Measurements from ENCODE around the gene TJAP1. TPM values are rescaled to one million over a fixed set of nuclear protein-coding genes. Genes with fewer than 3 reads are reported as not detected.
"Not testable (repeated sequence)": the region's sequence is repeated elsewhere in the genome, so short reads cannot be mapped to it uniquely, and the experiment has no call there.

The TJAP1 gene
- total RNA-seq, 1 donor, result 13.4 TPM

DNA sequence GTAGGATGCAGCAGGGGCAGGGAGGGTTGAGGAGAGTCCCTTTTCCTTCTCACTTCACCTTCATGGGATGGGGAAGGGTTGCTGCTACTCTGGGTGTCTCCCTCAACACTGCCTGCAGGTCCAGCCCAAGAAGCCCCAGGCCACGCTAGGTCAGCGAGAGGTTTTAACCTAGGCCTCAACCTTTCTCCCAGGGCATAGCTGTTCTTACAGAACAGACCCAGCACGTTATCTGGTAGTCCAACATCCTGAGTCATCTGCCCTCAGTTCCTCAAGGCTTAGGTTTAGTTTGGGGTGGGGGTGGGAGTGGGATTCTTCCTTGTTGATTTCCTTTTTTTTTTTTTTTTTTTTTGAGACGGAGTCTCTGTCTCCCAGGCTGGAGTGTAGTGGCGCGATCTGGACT is 17.0 kb downstream of the TJAP1 start:
- TF ChIP-seq, protein P1, sequence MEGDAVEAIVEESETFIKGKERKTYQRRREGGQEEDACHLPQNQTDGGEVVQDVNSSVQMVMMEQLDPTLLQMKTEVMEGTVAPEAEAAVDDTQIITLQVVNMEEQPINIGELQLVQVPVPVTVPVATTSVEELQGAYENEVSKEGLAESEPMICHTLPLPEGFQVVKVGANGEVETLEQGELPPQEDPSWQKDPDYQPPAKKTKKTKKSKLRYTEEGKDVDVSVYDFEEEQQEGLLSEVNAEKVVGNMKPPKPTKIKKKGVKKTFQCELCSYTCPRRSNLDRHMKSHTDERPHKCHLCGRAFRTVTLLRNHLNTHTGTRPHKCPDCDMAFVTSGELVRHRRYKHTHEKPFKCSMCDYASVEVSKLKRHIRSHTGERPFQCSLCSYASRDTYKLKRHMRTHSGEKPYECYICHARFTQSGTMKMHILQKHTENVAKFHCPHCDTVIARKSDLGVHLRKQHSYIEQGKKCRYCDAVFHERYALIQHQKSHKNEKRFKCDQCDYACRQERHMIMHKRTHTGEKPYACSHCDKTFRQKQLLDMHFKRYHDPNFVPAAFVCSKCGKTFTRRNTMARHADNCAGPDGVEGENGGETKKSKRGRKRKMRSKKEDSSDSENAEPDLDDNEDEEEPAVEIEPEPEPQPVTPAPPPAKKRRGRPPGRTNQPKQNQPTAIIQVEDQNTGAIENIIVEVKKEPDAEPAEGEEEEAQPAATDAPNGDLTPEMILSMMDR (IDR thresholded peaks at IDR 0.05; ENCODE audit: insufficient read depth, low read depth, low read length), result no peak
- no peak overlapping the region for H3K4me3 ChIP-seq (ENCODE audit: low read depth, low read length)
- no peak for DNase-seq (ENCODE audit: low read depth)

DNA sequence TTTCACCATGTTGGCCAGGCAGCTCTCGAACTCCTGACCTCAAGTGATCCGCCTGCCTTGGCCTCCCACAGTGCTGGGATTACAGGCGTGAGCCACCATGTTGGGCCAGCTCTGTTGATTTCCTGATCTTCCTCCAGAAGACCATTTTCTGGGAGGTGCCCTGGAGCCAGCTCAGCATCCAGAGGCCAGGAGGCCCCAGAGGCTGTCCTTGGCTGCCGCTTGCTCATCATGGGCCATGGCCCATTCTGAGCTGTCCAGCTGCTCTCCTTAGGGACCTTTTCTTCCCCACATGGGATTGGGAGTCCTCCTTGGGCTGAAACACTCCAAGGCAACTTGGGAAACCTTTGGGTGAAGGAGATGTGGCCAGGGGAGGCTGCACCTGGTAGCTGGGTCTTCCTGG is 17.4 kb downstream of the TJAP1 start:
- no peak overlapping the region for H3K4me3 ChIP-seq (ENCODE audit: low read depth, low read length)
- TF ChIP-seq, protein P1 (IDR thresholded peaks at IDR 0.05; ENCODE audit: insufficient read depth, low read depth, low read length), result no peak
- DNase-seq (ENCODE audit: low read depth), result no peak

DNA sequence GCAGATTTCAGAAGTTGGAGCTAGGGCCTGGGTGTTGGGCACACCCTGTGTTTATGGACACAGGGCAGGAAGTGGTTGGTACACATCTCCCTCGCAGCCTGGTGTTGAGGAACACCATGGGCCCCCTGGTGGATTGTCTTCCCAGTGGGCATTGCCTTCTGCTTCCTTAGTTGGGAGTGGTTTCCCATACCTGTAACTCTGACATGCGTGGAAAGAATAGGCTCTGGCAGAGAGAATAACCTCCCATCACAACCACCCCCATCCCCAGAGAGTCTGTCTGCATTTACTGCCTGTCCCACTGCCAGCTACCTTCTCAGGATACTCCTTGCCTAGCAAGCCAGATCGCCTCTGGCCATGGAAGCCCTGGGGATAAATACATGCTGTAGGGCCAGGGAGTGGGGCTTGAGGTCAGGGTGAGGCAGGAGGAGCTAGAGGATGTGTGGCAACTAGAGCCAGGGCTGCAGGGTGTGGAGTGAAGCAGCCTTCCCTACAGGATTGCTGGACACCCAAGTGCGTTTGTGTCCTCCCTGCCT is 18.1 kb downstream of the TJAP1 start:
- no peak for DNase-seq (ENCODE audit: low read depth)
- TF ChIP-seq, protein P1 (IDR thresholded peaks at IDR 0.05; ENCODE audit: insufficient read depth, low read depth, low read length), result peak; percentile 31
- H3K4me3 ChIP-seq (ENCODE audit: low read depth, low read length), result no peak overlapping the region

DNA sequence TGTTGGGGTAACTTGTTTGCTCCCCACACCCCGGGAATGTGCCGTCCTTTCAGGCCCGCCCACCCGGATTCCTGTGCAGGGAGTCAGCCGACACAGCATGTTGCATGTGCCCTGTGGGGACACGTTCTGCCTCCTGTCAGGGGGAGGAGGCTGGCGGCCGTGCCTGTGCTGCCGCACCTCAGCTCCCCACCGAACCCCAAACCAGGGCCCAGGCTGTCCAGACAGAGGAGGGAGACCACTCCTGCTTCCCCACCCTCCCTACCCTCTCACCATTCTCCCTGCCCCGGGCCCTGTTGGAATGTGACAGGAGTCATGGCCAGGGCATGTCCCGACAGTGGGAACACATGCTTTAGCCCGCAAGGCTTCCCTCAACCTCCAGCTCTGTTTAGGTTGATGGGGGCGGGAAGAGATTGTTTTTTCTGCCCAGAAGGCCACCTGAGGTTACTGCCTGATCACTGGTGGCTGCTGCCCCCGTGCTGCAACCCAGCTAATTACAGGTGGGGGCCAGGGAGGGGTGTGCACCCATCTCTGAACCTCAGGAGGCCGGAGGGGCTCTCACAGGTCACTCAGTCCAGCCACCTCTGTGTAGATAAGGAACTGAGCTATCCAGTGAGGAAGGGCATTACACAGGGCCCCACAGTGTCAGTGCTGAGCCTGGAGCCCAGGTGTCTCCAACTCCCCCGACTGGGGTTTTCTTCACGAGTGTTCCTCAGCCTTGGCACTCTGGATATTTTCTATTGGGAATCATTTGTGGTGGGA is 19.2 kb downstream of the TJAP1 start:
- peak; percentile 40 for DNase-seq (ENCODE audit: low read depth)
- TF ChIP-seq, protein P1 (IDR thresholded peaks at IDR 0.05; ENCODE audit: insufficient read depth, low read depth, low read length), result peak; percentile 58
- no peak overlapping the region for H3K4me3 ChIP-seq (ENCODE audit: low read depth, low read length)

DNA sequence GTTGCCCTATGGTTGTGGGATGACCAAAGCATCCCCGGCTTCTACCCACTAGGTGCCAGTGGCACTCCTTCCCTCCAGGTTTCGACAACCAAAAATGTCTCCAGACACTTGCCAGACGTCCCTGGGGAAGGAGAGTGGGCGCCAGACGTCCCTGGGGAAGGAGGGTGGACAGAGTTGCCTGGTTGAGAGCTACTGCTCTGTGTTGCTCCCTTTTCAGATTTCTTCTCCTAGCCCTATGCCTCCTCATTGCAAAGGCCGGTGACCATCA is 19.7 kb downstream of the TJAP1 start:
- no peak for DNase-seq (ENCODE audit: low read depth)
- H3K4me3 ChIP-seq (ENCODE audit: low read depth, low read length), result no peak overlapping the region
- TF ChIP-seq, protein P1 (IDR thresholded peaks at IDR 0.05; ENCODE audit: insufficient read depth, low read depth, low read length), result no peak

DNA sequence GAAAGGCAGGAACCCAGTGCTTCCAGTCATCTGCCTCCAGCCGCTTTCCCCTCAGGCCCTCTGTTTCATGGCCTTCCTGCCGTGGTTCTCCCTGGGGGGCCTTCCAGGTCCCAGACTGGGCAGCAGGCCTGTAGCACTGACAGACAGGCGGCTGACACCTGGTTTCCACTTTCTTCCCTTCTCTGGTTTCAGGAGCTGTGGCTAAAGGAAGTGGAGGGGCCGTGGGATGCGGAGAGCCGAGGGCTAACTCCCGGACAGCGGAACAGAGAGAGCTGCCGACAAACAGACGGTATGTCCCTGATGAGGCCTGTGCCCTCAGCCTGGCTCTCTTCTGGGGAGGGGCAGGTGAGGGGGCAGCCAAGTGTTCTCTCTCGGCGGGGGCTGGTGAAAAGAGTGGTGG is 20.3 kb downstream of the TJAP1 start:
- DNase-seq (ENCODE audit: low read depth), result no peak
- TF ChIP-seq, protein P1 (IDR thresholded peaks at IDR 0.05; ENCODE audit: insufficient read depth, low read depth, low read length), result no peak
- H3K4me3 ChIP-seq (ENCODE audit: low read depth, low read length), result no peak overlapping the region

DNA sequence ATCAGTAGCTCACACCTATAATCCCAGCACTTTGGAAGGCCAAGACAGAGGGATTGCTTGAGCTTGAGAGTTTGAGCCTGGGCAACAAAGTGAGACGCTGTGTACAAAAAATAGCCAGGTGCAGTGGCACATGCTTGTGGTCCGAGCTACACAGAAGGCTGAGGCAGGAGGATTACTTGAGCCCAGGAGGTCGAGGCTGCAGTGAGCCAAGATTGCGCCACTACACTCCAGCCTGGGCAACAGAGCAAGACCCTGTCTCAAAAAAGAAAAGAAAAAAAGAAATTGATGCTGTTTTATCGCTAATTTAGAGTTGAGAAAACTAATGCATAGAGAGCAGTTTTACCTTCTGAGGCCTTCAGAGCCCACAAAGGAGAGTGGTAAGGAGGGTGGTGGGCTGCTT is 20.9 kb downstream of the TJAP1 start:
- not testable (repeated sequence) for H3K4me3 ChIP-seq (ENCODE audit: low read depth, low read length); DNase-seq (ENCODE audit: low read depth)
